Measurements from ENCODE around the gene DUSP1.

DNA sequence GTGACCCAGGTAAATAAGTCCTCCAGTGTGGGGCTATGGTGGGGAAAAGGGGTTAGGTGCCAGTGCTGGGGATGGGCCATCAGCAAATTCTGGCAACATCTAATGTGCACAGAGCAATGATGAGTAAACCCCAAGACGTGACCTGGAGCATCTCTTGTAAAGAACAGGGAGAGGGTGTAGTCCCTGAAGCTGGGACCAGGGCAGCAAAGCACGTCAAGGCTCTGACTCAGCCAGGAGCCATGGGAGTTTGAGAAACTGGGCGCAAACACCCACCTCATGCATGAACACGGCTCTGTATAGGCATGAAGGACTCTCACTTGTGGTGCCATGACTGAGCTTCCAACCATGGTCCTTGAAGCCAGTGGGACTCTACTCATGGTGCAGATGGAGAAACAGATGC lies 51.8 kb downstream of the DUSP1 start:
- TF ChIP-seq SNAI2 (CRISPR knock-in tag; IDR thresholded peaks at IDR 0.05) (no peak), TSHZ2 (CRISPR knock-in tag; IDR thresholded peaks at IDR 0.05) (no peak), ZFP30 (CRISPR knock-in tag; IDR thresholded peaks at IDR 0.05) (no peak), ZFP3 (CRISPR knock-in tag; IDR thresholded peaks at IDR 0.05) (no peak), POU6F1 (CRISPR knock-in tag; IDR thresholded peaks at IDR 0.05; ENCODE audit: borderline replicate concordance, low read depth) (no peak), OSR1 (CRISPR knock-in tag; IDR thresholded peaks at IDR 0.05) (no peak), TOX (CRISPR knock-in tag; IDR thresholded peaks at IDR 0.05; ENCODE audit: borderline replicate concordance) (no peak), ARNTL (CRISPR knock-in tag; IDR thresholded peaks at IDR 0.05; ENCODE audit: borderline replicate concordance, low read depth) (no peak)
- TF ChIP-seq, protein P1, sequence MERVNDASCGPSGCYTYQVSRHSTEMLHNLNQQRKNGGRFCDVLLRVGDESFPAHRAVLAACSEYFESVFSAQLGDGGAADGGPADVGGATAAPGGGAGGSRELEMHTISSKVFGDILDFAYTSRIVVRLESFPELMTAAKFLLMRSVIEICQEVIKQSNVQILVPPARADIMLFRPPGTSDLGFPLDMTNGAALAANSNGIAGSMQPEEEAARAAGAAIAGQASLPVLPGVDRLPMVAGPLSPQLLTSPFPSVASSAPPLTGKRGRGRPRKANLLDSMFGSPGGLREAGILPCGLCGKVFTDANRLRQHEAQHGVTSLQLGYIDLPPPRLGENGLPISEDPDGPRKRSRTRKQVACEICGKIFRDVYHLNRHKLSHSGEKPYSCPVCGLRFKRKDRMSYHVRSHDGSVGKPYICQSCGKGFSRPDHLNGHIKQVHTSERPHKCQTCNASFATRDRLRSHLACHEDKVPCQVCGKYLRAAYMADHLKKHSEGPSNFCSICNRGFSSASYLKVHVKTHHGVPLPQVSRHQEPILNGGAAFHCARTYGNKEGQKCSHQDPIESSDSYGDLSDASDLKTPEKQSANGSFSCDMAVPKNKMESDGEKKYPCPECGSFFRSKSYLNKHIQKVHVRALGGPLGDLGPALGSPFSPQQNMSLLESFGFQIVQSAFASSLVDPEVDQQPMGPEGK (CRISPR knock-in tag; IDR thresholded peaks at IDR 0.05; ENCODE audit: borderline replicate concordance), result no peak
- TF ChIP-seq, protein P2, sequence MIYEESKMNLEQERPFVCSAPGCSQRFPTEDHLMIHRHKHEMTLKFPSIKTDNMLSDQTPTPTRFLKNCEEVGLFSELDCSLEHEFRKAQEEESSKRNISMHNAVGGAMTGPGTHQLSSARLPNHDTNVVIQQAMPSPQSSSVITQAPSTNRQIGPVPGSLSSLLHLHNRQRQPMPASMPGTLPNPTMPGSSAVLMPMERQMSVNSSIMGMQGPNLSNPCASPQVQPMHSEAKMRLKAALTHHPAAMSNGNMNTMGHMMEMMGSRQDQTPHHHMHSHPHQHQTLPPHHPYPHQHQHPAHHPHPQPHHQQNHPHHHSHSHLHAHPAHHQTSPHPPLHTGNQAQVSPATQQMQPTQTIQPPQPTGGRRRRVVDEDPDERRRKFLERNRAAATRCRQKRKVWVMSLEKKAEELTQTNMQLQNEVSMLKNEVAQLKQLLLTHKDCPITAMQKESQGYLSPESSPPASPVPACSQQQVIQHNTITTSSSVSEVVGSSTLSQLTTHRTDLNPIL (CRISPR knock-in tag; IDR thresholded peaks at IDR 0.05; ENCODE audit: low read depth), result no peak
- TF ChIP-seq, protein P3, sequence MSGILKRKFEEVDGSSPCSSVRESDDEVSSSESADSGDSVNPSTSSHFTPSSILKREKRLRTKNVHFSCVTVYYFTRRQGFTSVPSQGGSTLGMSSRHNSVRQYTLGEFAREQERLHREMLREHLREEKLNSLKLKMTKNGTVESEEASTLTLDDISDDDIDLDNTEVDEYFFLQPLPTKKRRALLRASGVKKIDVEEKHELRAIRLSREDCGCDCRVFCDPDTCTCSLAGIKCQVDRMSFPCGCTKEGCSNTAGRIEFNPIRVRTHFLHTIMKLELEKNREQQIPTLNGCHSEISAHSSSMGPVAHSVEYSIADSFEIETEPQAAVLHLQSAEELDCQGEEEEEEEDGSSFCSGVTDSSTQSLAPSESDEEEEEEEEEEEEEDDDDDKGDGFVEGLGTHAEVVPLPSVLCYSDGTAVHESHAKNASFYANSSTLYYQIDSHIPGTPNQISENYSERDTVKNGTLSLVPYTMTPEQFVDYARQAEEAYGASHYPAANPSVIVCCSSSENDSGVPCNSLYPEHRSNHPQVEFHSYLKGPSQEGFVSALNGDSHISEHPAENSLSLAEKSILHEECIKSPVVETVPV (CRISPR knock-in tag; IDR thresholded peaks at IDR 0.05), result no peak

Measured in SK-N-SH treated with all-trans-retinoic acid at 6 μM for 48 hours (cell line).